Ovary (tissue), 3 donors: ENCODE measurements around the gene AUTS2.

ENCODE experiments used
- POLR2A ChIP-seq: fragments of 450-650 bp; IDR thresholded peaks from one replicate; pipeline ENCODE4 v1.6.1; 2017; ENCODE audit warnings: antibody characterized with exemption, mild to moderate bottlenecking, moderate library complexity
- TF ChIP-seq, protein P1 (sequence below), 3 donors: fragments of 450-650 bp in 2 of 3; fragments of 200-600 bp in 1 of 3; IDR thresholded peaks; one replicate each; pipeline versions ENCODE4 v1.5.1 to v1.8.0; 2016 to 2022; ENCODE audit warnings: antibody characterized with exemption in 3 of 3, mild to moderate bottlenecking in 1 of 3
- donor health status: DM: no; HTN: no; CAD: no.

DNA sequence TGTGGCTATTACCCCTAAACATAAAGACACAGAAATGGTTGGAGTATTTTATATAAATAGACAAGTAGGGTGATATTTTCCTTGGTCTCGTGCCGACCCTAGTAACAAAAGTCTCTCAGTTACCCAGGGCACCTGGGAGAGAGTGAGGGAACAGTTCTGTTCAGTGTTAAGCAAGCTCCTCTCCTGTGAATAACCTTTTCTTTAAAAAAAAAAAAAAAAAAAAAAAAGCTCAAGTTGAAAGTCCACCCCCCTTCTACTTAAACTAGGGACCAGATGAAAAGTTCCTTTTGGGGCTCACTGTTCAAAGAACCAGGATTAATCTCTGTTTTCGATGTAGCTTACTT, 896.7 kb downstream of the AUTS2 start:
- TF ChIP-seq, protein P1, sequence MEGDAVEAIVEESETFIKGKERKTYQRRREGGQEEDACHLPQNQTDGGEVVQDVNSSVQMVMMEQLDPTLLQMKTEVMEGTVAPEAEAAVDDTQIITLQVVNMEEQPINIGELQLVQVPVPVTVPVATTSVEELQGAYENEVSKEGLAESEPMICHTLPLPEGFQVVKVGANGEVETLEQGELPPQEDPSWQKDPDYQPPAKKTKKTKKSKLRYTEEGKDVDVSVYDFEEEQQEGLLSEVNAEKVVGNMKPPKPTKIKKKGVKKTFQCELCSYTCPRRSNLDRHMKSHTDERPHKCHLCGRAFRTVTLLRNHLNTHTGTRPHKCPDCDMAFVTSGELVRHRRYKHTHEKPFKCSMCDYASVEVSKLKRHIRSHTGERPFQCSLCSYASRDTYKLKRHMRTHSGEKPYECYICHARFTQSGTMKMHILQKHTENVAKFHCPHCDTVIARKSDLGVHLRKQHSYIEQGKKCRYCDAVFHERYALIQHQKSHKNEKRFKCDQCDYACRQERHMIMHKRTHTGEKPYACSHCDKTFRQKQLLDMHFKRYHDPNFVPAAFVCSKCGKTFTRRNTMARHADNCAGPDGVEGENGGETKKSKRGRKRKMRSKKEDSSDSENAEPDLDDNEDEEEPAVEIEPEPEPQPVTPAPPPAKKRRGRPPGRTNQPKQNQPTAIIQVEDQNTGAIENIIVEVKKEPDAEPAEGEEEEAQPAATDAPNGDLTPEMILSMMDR (IDR thresholded peaks at IDR 0.05) = no peak
- TF ChIP-seq POLR2A = no peak
